ENCODE results near the gene HRH1.

HRH1 gene

GRCh38 chr3:11312166-11312565 lies 157.9 kb downstream of the HRH1 start:
- H3K4me1 ChIP-seq (ENCODE audit: insufficient read depth, poor library complexity, severe bottlenecking): no peaks in the 10 kb centered on the region
- no peak for TF ChIP-seq CTCF (IDR thresholded peaks at IDR 0.05; ENCODE audit: poor library complexity, severe bottlenecking)
- H3K4me3 ChIP-seq (ENCODE audit: severe bottlenecking): no peak overlapping the region
- no peak overlapping the region for H3K27ac ChIP-seq (ENCODE audit: poor library complexity, severe bottlenecking)
- no peaks in the 10 kb centered on the region for H3K27me3 ChIP-seq (ENCODE audit: insufficient read depth, poor library complexity, severe bottlenecking)
- no peak for DNase-seq (ENCODE audit: low spot score)
- no peak for ATAC-seq (ENCODE audit: low read depth)
- peaks cover 87% of the 10 kb centered on the region for H3K36me3 ChIP-seq (ENCODE audit: low read depth)
- no peaks in the 10 kb centered on the region for H3K9me3 ChIP-seq (ENCODE audit: severe bottlenecking)

Data from RWPE2 (cell line).